Upper lobe of left lung (tissue), 4 donors: Measurements from ENCODE around the gene UCP3.

Source experiments
- CTCF ChIP-seq, 6 experiments: fragments of 450-650 bp in 4 of 6; fragments of 200-600 bp in 2 of 6; sonication (generic) in 2 of 6; IDR thresholded peaks; one replicate each; pipeline ENCODE4 v1.5.1; 2016 to 2019; ENCODE audit warnings: antibody characterized with exemption in 6 of 6
- POLR2A ChIP-seq, 4 donors: fragments of 450-650 bp; IDR thresholded peaks; one replicate each; pipeline ENCODE4 v1.5.1; 2016 to 2017; ENCODE audit warnings: antibody characterized with exemption in 4 of 4, mild to moderate bottlenecking in 2 of 4
- POLR2AphosphoS5 ChIP-seq, 2 donors: sonication (generic); formaldehyde crosslinking; IDR thresholded peaks; one replicate each; pipeline ENCODE4 v1.5.1; 2017; ENCODE audit warnings: antibody characterized with exemption in 2 of 2

DNA sequence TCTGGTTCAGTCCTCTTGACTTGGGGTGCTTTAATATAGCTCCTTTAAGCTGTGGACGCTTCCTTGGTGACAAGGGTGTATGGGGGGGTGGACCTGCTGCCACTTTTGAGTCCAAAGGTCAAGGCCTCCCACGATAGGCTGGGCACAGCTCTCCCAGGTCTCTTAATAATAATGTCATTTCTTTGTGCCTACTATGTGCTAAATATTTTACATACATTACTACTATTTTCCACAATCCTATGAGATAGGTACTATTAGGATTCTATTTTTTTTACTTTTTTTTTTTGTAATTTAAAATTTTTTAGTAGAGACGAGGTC is 304 bp upstream of the UCP3 start:
- TF ChIP-seq CTCF (IDR thresholded peaks at IDR 0.05) (no peak), POLR2A (IDR thresholded peaks at IDR 0.05) (no peak), POLR2AphosphoS5 (IDR thresholded peaks at IDR 0.05) (no peak)
